ENCODE data around the gene NGFR. TPM values are rescaled to one million over a fixed set of nuclear protein-coding genes. Genes with fewer than 3 reads are reported as not detected.
"Not testable (repeated sequence)": the region's sequence is repeated elsewhere in the genome, so short reads cannot be mapped to it uniquely, and the experiment has no call there.

The NGFR gene
- total RNA-seq, 1 donor, result not detected

DNA sequence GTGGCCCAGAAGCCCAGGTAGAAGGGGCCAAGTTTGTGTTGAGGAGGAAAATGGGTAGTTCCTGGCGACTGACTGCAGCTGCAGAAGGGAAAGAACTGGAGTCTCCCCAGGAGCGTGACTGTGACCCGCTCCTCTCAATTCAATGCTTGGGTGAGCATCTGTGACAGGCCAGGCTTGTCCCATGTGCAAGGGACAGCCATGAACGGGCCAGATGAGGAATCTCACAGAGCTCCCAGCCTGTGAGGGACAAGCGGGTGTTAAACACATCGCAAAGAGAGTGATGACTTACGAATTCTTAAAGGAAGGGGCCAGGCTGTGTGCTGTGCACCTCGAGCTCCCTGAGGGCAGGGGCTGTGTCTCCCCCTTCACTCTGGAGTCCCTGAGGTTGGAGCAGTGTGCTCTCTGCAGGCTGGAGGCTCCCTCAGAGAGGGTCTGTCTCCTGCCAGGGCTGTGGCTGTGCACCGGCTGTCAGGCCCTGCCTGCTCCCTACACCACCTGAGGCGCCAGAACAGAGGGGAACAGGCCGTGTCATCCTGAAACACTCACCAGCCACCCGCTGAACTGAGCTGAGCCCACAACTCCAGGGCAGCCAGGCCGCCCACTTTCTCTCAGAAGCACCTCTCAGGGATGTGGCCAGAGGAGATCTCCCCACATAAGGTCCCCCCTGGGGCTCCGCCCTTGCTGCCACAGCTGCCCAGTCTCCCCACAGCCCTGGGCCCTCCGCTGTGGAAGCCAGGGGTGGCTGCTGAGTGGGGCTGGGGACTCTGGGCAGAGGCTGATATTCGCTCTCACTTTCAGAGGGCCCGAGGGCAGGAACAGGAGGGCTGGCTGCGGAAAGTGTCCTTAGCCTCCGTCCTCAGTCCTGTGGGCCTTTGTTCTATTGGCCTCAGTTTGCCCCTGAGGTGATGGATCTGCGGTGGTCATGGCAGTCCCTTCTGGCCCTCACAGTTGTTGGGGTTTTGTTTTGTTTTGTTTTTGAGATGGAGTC is 54.9 kb downstream of the NGFR start:
- DNase-seq (ENCODE audit: low read depth), result no peak

GRCh38 chr17:49550764-49551163 is 55.7 kb downstream of the NGFR start:
- H3K4me3 ChIP-seq (ENCODE audit: low read depth, low read length); DNase-seq (ENCODE audit: low read depth): not testable (repeated sequence)

More for the DNA sequence above, 54.9 kb downstream of the NGFR start:
- no peak overlapping the region for H3K4me3 ChIP-seq (ENCODE audit: low read depth, low read length)
- TF ChIP-seq, protein P1, sequence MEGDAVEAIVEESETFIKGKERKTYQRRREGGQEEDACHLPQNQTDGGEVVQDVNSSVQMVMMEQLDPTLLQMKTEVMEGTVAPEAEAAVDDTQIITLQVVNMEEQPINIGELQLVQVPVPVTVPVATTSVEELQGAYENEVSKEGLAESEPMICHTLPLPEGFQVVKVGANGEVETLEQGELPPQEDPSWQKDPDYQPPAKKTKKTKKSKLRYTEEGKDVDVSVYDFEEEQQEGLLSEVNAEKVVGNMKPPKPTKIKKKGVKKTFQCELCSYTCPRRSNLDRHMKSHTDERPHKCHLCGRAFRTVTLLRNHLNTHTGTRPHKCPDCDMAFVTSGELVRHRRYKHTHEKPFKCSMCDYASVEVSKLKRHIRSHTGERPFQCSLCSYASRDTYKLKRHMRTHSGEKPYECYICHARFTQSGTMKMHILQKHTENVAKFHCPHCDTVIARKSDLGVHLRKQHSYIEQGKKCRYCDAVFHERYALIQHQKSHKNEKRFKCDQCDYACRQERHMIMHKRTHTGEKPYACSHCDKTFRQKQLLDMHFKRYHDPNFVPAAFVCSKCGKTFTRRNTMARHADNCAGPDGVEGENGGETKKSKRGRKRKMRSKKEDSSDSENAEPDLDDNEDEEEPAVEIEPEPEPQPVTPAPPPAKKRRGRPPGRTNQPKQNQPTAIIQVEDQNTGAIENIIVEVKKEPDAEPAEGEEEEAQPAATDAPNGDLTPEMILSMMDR (IDR thresholded peaks at IDR 0.05; ENCODE audit: insufficient read depth, low read length), result no peak

DNA sequence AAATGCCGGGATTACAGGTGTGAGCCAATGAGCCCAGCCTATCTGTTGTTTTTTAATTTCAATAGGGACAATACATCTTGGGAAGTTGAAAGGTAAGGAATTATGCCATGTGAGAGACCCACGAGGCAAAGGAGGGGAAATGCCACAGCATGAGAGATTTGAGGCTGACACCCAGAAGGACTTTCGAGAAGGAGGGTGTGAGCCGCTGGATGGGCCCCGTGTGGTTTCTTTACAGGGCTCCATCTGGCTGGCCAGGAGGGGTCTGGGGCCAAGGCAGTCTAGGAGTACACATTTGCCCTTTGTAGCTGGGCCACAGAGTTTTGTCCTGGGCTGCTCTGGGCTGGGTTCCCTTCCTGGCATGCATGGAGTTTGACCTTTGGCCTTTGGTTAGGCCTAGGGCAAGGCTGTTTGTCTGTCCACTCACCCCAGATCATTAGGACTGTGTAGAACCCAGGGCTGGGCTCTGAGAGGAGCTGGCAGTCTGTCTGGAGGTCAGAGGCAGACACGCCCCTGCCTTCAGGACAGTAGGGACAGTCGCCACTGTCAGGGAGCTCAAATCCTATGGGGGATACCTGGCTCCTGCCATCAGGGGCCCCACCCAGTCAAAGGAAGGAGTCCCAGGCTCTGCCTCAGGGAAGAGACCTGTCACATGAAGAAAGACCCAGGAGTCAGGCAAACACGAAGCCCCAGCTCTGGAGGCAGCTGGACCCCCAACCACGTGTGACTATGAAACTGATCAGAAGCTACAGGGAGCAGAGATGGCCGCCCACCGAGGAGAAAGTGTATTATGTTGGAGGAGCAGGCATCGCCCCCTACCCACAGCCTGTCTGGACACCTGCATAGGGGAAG is 56.4 kb downstream of the NGFR start:
- TF ChIP-seq, protein P1 (IDR thresholded peaks at IDR 0.05; ENCODE audit: insufficient read depth, low read length), result no peak
- no peak overlapping the region for H3K4me3 ChIP-seq (ENCODE audit: low read depth, low read length)
- DNase-seq (ENCODE audit: low read depth), result no peak

DNA sequence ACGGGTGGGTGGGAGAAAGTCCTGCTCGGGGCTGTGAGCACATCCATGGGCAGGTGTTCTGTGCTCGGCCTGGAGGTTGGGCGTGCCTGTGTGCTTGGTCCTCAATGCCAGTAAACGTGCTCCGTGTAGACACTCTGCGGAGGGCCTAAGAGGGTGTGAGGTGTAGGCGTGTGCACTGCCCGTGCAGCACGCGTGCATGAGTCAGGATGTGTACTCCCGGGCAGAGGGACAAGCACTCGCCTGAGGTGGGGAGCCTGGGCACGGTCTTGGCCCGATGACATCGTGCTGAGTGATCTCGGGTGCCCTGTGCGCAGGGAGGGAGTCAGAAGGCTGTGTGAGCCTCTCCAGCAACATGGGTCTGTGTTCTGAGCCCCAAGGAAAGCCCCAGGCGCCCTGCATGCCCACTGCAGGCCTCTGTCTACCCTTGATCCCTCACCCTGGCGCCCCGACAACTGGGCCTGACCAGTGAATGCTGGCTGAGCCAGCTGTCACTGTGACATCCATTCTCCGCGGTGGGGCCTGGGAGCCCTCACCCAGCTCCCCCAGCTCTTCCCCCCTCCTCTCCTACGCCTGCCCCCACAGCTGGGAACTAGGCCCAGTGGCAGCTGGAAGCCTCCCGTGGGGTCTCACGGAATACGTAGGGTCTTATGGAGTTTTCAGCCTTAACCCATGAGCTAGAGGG is 57.1 kb downstream of the NGFR start:
- DNase-seq (ENCODE audit: low read depth), result no peak
- TF ChIP-seq, protein P1 (IDR thresholded peaks at IDR 0.05; ENCODE audit: insufficient read depth, low read length), result no peak
- H3K4me3 ChIP-seq (ENCODE audit: low read depth, low read length), result no peak overlapping the region

DNA sequence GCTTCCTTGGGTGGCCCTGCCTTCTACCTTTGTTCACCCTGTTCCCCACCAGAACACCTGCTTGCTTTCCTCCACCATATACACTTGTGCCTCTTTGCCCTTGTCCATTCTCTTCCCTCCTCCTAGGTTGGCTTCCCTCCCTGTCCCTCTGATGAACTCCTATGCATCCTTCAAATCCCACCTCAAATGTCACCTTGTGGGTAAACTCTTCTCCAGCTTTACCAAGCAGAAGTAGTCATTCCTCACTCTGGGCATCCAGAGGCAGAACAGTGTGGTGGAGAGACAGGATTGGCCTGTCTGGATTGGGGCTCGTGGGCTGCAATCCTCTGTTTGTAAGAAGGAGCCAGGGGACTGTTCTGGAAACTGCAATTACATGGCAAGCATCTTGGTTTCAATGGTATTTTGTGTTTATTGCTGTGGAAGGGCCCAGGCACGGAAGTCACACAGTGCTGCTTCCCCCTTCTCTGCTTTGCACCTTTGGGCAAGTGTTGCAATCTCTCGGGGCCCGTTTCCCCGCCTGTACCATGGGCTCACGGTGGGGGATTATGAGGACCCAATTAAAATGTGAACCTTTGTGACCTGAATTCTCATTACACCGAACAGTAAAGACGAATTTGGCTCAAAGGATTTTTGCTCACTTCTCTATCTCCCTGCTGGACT is 58.7 kb downstream of the NGFR start:
- H3K4me3 ChIP-seq (ENCODE audit: low read depth, low read length), result no peak overlapping the region
- TF ChIP-seq, protein P1 (IDR thresholded peaks at IDR 0.05; ENCODE audit: insufficient read depth, low read length), result no peak
- DNase-seq (ENCODE audit: low read depth), result no peak

GRCh38 chr17:49554694-49555494 is 59.8 kb downstream of the NGFR start:
- TF ChIP-seq, protein P1 (IDR thresholded peaks at IDR 0.05; ENCODE audit: insufficient read depth, low read length), result no peak
- DNase-seq (ENCODE audit: low read depth), result no peak
- H3K4me3 ChIP-seq (ENCODE audit: low read depth, low read length), result no peak overlapping the region
